Right atrium auricular region (tissue), 2 donors: ENCODE results near the gene CDC34. TPM values are rescaled to one million over a fixed set of nuclear protein-coding genes. Genes with fewer than 3 reads are reported as not detected.

Experiments
- DNase-seq: peaks from one replicate; pipeline ENCODE4 v3.0.0-alpha.2; 2019; ENCODE audit warnings: low spot score
- H3K27ac ChIP-seq, 2 donors: fragments of 200-600 bp; sonication (generic); 1 replicate in 1 of 2; 2 replicates in 1 of 2; pipeline ENCODE4 v1.5.1; 2016 to 2019
- H3K27me3 ChIP-seq, 2 donors: fragments of 200-600 bp; sonication (generic); one replicate each; pipeline versions ENCODE4 v1.5.1 to v1.6.0; 2017 to 2019
- H3K36me3 ChIP-seq: fragments of 200-600 bp; sonication (generic); one replicate; pipeline ENCODE4 v1.5.1; 2016
- H3K4me1 ChIP-seq, 2 donors: fragments of 200-600 bp; sonication (generic); one replicate each; pipeline versions ENCODE4 v1.5.1 to v1.6.0; 2017 to 2019
- H3K4me3 ChIP-seq, 2 donors: fragments of 200-600 bp; sonication (generic); 1 replicate in 1 of 2; 2 replicates in 1 of 2; pipeline ENCODE4 v1.5.1; 2017 to 2019; ENCODE audit warnings: mild to moderate bottlenecking in 1 of 2, moderate library complexity in 1 of 2
- H3K9me3 ChIP-seq, 2 donors: fragments of 200-600 bp; sonication (generic); one replicate each; pipeline ENCODE4 v1.5.1; 2019
- total RNA-seq, 2 donors: library from RNA; depleted of rRNA; stranded (reverse); fragments of >200 nt; gene quantifications; one replicate each; pipeline ENCODE4 v1.1.0, GENCODE V29; 2016
- TF ChIP-seq, protein P1 (sequence below), 2 donors: fragments of 200-600 bp; sonication (generic); IDR thresholded peaks; one replicate each; pipeline ENCODE4 v1.5.1; 2019; ENCODE audit warnings: antibody characterized with exemption in 2 of 2

The CDC34 gene
- total RNA-seq, 2 donors from 2014 or later, result 55.8 to 75.0 TPM

DNA sequence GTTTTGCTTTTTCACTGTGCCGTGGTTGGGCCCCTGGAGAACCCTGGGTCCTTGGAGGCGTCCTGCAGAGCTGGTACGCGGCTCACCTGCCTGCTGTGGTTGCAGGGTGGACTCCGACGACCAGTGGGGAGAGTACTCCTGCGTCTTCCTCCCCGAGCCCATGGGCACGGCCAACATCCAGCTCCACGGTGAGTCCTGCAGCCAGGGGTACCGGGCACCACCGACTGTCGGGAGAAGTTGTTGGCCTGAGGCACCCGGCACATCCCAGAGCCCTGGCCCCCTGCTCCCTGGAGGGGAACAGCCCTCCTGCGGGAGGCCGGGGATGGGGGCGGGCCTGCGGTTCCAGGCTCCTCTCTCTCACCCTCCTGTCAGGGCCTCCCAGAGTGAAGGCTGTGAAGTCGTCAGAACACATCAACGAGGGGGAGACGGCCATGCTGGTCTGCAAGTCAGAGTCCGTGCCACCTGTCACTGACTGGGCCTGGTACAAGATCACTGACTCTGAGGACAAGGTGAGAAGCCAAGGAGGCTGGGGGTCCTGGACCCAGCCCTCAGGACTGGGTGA is 48.8 kb downstream of the CDC34 start:
- peaks cover 0 to 60% of the 10 kb centered on the region in 2 donors for H3K4me1 ChIP-seq
- no peak for DNase-seq
- no peaks in the 10 kb centered on the region for H3K9me3 ChIP-seq
- peaks cover 52% of the 10 kb centered on the region for H3K36me3 ChIP-seq
- peak overlapping the region in 1 of 2 donors; percentile 42 for H3K27ac ChIP-seq
- no peak overlapping the region for H3K4me3 ChIP-seq
- H3K27me3 ChIP-seq, result no peaks in the 10 kb centered on the region
- TF ChIP-seq, protein P1, sequence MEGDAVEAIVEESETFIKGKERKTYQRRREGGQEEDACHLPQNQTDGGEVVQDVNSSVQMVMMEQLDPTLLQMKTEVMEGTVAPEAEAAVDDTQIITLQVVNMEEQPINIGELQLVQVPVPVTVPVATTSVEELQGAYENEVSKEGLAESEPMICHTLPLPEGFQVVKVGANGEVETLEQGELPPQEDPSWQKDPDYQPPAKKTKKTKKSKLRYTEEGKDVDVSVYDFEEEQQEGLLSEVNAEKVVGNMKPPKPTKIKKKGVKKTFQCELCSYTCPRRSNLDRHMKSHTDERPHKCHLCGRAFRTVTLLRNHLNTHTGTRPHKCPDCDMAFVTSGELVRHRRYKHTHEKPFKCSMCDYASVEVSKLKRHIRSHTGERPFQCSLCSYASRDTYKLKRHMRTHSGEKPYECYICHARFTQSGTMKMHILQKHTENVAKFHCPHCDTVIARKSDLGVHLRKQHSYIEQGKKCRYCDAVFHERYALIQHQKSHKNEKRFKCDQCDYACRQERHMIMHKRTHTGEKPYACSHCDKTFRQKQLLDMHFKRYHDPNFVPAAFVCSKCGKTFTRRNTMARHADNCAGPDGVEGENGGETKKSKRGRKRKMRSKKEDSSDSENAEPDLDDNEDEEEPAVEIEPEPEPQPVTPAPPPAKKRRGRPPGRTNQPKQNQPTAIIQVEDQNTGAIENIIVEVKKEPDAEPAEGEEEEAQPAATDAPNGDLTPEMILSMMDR (IDR thresholded peaks at IDR 0.05), result no peak

DNA sequence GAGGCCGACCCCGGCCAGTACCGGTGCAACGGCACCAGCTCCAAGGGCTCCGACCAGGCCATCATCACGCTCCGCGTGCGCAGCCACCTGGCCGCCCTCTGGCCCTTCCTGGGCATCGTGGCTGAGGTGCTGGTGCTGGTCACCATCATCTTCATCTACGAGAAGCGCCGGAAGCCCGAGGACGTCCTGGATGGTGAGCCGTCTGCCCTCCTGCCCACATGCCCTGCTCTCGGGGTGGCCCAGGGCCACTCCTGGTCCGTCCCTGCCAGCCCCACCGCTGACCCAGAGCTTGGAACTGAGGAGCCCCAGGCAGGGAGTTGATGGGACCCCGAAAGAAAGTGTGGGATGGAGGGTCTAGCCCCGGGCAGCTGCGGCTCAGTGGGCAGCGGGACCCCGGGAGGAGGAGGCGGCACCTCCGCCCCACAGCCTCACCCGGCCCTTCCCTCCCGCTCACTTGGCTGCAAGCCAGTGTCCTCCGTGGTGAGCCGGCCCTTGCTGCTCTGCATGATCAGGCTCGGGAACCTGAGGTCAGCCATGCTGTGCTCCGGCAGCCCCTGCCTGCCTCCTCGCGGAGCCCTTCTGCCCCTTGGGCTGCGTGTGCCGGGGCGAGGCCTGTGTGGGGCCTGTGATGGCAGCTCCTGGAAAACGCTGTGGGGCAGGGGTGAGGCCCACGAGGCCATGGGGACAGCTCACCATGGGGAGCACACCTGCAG is 50.0 kb downstream of the CDC34 start:
- H3K36me3 ChIP-seq, result peaks cover 52% of the 10 kb centered on the region
- no peaks in the 10 kb centered on the region for H3K9me3 ChIP-seq
- no peak for DNase-seq
- H3K4me1 ChIP-seq, result peaks cover 0 to 48% of the 10 kb centered on the region in 2 donors
- TF ChIP-seq, protein P1 (IDR thresholded peaks at IDR 0.05), result no peak
- H3K4me3 ChIP-seq, result no peak overlapping the region
- H3K27me3 ChIP-seq, result no peaks in the 10 kb centered on the region
- H3K27ac ChIP-seq, result peak overlapping the region; percentile 10 to 21

DNA sequence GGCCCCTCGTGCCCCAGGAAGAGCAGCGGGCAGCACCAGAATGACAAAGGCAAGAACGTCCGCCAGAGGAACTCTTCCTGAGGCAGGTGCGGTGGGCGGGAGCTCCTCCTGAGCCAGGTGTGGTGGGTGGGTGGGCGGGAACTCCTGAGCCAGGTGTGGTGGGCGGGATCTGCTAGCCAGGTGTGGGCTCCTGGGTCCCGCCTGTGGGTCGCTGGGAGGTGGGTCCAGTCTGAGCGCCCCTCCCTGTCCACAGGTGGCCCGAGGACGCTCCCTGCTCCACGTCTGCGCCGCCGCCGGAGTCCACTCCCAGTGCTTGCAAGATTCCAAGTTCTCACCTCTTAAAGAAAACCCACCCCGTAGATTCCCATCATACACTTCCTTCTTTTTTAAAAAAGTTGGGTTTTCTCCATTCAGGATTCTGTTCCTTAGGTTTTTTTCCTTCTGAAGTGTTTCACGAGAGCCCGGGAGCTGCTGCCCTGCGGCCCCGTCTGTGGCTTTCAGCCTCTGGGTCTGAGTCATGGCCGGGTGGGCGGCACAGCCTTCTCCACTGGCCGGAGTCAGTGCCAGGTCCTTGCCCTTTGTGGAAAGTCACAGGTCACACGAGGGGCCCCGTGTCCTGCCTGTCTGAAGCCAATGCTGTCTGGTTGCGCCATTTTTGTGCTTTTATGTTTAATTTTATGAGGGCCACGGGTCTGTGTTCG is 51.1 kb downstream of the CDC34 start:
- Histone ChIP-seq H3K4me3 (no peak overlapping the region), H3K4me1 (peaks cover 0 to 37% of the 10 kb centered on the region in 2 donors), H3K9me3 (no peaks in the 10 kb centered on the region), H3K27me3 (no peaks in the 10 kb centered on the region), H3K27ac (no peak overlapping the region), H3K36me3 (peaks cover 51% of the 10 kb centered on the region)
- DNase-seq, result no peak
- TF ChIP-seq, protein P1 (IDR thresholded peaks at IDR 0.05), result no peak

- Histone ChIP-seq H3K27me3 (peaks cover 0 to under 1% of the 10 kb centered on the region in 2 donors), H3K9me3 (no peaks in the 10 kb centered on the region), H3K4me1 (peaks cover 0 to 35% of the 10 kb centered on the region in 2 donors), H3K4me3 (no peak overlapping the region), H3K27ac (no peak overlapping the region), H3K36me3 (peaks cover 44% of the 10 kb centered on the region)
- no peak for DNase-seq
- TF ChIP-seq, protein P1 (IDR thresholded peaks at IDR 0.05), result no peak
Observed at GRCh38 chr19:583198-583967, 51.8 kb downstream of the CDC34 start.

DNA sequence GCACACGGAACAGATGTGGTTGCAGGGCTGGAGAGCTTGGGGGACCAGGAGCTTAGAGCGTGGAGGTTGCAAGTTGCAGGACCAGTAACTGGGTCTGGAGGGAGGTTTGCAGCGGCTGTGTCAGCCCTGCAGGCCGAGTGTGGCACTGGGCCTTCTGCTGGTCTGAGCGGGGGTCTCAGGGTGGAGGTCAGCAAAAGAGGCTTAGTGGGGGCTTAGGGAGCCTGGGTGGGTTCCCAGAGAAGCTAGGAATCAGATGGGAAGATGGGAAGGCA is 52.3 kb downstream of the CDC34 start:
- TF ChIP-seq, protein P1 (IDR thresholded peaks at IDR 0.05), result no peak
- H3K36me3 ChIP-seq, result peaks cover 43% of the 10 kb centered on the region
- no peak for DNase-seq
- no peaks in the 10 kb centered on the region for H3K9me3 ChIP-seq
- no peak overlapping the region for H3K27ac ChIP-seq
- peaks cover 0 to 38% of the 10 kb centered on the region in 2 donors for H3K4me1 ChIP-seq
- peaks cover 0 to 6% of the 10 kb centered on the region in 2 donors for H3K27me3 ChIP-seq
- no peak overlapping the region for H3K4me3 ChIP-seq
